Measurements from ENCODE around the gene CCDC194.

DNA sequence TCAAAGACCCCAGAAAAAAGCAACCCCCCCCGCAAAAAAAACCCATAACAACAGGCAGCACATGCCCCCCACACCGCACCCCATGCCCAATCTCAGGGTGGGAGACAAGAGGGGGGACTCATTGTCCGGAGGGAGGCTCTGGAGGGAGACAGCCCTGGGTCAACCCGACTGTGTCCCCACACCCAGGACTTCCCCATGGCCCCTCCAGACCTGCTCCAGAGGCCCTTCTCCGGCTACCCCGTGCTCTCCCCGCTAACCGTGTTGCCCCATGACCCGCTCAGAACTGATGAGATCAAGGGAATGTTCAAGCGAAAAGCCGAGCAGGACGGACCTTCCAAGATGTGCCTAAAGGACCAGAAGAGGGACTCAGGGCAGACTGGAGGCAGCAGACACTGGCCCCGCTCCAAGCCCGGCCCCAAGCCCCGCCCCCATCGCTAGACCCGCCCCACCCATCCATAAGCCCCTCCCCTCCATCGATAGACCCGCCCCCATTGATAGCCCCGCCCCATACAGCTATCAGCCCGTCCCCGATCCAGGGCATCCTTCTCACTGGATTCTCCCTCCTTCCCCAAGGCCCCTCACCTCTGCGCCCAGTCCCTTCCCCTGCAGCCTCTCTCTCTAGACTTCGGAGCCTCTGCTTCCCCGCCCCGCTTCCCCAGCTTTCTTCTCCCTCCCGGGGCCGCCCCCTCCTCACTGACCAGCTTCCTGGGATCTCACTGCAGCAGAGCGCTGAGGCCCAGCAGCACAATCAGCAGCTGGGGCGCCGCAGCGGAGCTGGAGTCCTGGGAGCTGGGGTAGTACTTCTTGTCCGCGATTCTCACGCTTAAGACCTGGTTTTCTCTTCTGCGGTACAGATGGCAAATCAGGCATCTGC, 9.2 kb upstream of the CCDC194 start:
- TF ChIP-seq, protein P1, sequence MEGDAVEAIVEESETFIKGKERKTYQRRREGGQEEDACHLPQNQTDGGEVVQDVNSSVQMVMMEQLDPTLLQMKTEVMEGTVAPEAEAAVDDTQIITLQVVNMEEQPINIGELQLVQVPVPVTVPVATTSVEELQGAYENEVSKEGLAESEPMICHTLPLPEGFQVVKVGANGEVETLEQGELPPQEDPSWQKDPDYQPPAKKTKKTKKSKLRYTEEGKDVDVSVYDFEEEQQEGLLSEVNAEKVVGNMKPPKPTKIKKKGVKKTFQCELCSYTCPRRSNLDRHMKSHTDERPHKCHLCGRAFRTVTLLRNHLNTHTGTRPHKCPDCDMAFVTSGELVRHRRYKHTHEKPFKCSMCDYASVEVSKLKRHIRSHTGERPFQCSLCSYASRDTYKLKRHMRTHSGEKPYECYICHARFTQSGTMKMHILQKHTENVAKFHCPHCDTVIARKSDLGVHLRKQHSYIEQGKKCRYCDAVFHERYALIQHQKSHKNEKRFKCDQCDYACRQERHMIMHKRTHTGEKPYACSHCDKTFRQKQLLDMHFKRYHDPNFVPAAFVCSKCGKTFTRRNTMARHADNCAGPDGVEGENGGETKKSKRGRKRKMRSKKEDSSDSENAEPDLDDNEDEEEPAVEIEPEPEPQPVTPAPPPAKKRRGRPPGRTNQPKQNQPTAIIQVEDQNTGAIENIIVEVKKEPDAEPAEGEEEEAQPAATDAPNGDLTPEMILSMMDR (IDR thresholded peaks at IDR 0.05), result no peak
- no peak for TF ChIP-seq POLR2A (IDR thresholded peaks at IDR 0.05)

Measured in right lobe of liver (tissue), 4 donors.